Activated naive CD4-positive, alpha-beta T cell (primary cell): ENCODE data around the gene SCIN.

Source experiments
- DNase-seq, 4 experiments: peaks; one replicate each; lab custom pipeline; 2025; lab: John Stamatoyannopoulos, UW

The SCIN gene

DNA sequence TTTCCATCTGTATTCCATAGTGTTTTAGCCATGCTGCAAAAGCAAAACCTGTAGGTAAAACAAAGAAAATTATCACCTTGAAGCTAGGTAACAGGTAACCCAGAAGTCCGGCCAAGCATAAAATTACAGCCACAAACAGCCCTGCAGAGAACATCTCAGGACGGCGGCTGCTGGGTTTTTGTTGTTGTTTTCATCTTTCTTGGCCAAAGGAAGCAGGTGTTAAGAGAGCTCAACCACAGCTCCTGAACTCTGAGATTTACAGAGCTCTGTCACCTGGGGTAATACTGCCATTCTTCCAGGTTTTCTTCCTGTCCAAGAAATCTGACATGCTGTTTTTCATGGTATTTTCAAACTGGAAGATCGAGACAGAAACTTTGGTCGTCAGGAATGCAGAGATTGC is 847 bp upstream of the SCIN start:
- DNase-seq = no peak

GRCh38 chr7:12570168-12570533 is 369 bp upstream of the SCIN start:
- DNase-seq = no peak

DNA sequence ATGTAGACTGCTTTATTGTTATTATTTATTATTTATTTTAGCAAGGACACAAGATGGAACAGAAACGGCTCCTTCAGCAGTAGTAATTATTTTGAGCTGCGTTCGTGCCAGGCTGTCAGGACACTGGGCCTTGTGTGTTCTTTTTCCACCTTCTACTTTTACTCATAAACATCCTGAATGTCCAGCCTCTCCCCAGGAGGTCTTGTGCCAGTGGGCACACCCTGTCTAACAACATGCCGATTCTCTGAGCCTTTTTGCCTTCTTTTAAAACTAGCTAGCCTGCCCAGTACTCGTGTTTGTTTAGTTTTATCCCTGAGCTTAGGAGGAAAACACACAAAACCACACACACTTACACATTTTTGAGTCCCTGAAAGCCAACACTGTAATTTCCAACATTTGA is 1.2 kb downstream of the SCIN start:
- no peak for DNase-seq

GRCh38 chr7:12572941-12573575 is 2.5 kb downstream of the SCIN start:
- DNase-seq = no peak

DNA sequence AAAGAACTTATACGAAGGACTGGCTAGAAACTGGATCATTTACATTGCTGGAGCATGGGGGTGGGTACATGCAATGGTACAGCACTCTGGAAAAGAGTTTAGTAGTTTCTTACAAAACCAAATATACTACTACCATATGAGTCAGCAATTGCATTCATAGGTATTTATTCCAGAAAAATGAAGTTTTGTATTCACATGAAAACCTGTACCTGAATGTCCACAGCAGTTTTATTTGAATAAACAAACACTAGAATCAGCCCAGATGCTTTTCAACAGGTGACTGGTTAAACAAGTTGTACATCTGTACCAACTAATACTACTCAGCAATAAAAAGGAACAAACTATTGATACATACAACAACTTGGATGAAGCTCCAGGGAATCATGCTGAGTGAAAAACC is 3.4 kb downstream of the SCIN start:
- DNase-seq = no peak

GRCh38 chr7:12578930-12579640 is 8.6 kb downstream of the SCIN start:
- no peak for DNase-seq

DNA sequence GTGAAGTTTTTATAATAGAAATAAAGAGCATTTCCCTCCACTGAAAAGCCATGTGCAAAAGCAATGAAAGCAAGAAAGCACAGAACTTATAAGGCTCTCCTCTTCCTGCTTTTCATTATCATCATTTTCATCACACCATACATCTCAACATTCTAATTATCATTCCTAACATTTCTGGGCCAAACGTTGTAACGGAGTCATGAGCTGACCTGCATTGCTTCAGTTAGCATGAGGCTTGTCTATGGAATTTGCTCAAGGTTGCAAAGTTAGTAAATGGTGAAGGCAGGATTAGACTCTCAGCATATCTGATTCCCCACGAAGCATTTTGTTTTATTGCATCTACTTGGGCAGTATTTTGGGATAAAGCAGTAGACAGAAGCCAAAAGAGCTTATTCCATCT is 11.4 kb downstream of the SCIN start:
- no peak for DNase-seq

DNA sequence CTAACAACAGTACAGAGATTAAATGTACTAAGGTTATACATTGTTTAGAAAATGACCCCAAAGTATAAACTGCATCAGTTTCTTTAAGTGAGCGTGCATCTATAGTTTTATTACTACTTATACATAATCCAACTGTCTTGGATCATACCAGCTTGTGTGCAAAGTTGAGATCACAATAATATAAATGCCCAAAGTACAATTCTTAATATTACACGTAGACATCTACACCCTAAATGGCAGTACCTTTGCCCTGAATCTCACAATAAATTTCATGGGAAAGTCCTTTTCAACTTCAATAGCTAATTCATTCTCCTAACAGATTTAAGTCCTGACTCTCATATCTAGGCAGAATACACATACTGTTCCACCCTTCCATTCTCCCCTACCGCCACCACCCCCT is 11.8 kb downstream of the SCIN start:
- DNase-seq = no peak

DNA sequence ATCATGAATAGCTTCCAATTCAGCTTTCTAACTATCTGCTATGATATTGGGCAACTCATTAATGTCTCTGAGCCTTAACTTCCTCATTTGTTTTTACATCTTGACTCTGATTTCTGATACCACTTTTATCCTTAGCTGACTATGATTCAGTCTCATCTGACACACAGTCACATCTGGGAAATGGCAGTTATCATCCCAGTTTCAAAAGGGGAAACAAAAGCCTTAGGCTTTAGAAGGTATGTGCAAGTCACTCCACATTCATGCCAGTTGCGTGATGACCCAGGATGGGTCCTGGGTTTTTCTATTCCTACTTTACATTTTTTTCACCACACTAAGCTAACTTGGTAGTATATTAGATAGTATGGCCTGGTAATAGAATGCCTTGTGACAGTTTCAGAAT is 12.7 kb downstream of the SCIN start:
- DNase-seq = no peak

DNA sequence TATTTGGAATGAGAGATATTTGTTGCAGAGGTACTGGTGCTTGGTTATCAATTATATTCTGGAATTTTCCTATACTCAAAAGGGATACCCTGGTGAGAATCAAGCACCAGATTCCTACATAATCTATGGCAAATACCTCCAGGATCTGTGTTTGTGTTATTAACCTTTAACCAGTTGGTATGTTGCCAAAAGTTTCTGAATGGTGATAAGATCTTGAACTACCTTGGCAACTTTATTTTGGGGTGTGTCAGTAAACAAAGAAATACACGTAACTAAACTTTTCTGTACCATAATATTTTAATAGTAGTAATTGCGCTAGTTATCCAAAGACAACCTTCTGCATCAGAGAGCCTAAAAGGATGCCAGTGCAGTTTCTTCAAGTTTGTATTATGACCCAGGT is 13.4 kb downstream of the SCIN start:
- DNase-seq = no peak

DNA sequence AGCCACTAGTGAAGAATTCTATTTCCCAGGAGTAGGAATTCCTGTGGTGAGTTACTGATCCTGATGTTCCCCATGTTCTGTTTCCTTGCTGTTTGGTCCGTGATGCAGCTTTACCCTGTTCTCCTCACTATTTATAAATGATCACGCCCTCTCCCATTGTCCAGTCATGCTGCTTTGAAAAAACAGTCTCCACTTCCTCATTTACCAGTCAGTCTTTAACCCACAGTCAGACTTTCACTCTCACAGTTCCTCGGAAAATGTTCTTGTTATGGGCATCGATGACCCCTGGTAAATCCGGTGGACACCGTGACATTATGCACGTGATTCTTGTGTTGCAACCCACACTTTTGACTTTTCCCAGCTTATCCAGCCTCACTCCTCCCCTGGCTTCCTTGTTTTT is 14.4 kb downstream of the SCIN start:
- no peak for DNase-seq

- DNase-seq = no peak
Observed at GRCh38 chr7:12586271-12586670, 15.8 kb downstream of the SCIN start.

- DNase-seq = no peak
Observed at GRCh38 chr7:12588259-12588904, 17.9 kb downstream of the SCIN start.

- DNase-seq = no peak
Observed at GRCh38 chr7:12590559-12590958, 20.0 kb downstream of the SCIN start.

GRCh38 chr7:12594122-12594897 is 23.8 kb downstream of the SCIN start:
- no peak for DNase-seq

DNA sequence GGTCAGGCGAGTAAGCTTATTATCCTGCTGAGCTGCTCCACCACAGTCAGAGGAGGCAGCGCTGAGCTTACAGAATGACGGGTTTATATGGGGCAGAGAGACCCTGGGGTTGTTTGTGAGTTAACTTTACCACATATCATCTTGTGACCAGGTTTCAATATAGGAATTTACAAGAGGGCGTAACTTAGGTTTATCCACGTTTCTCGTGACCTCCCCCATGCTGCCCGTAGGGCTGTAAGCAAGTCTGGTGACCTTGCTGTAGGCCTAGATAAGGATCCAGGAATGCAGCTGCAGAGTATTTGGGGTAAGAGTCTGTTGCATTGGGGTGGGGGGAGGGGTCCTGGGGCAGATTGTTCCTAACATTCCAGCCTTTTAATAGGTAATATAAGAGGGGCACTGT is 24.6 kb downstream of the SCIN start:
- DNase-seq = no peak

GRCh38 chr7:12596225-12596790 is 25.8 kb downstream of the SCIN start:
- no peak for DNase-seq

- DNase-seq = no peak
Observed at GRCh38 chr7:12601302-12601869, 30.9 kb downstream of the SCIN start.

DNA sequence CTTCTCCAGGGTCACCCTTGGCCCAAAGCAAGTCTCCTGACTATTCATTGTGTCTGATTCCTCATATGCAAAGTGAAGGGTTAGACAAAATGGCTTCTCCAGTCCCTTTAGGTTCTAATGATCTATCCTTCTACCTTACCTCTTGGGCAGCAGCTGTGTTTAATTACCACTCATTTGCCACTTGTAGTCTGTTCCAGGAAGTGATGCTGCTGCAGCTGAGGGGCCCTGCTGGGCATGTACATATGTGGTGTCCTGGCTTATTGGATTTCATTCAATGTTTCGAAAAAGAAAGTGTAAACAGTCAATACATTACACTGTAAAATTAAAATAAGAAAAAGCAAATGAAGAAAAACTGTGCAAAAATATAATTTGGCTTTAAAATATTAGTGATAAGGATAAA is 36.6 kb downstream of the SCIN start:
- no peak for DNase-seq

GRCh38 chr7:12609561-12609960 is 39.0 kb downstream of the SCIN start:
- no peak for DNase-seq

DNA sequence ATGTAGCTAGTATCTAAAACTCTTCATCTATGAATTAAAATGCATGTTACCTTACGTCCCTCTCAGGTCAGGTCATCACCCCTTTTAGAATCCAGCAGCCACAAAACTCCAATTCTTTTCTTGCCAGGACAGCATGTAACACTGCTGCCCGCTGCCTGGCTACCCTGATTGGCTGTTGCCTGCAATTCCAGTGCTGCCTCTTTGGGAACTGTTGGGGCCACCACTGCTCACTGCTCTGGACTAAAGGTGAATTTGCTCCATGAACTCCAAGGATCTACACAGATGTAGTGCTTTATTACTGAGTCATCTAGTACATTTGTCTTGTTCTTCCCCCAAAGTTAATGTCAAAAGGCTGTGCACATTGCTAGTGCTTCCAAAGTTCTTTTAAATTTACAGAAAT is 40.4 kb downstream of the SCIN start:
- DNase-seq = no peak

GRCh38 chr7:12612622-12613021 is 42.1 kb downstream of the SCIN start:
- no peak for DNase-seq
